CD4-positive, alpha-beta memory T cell (primary cell): ENCODE results near the gene MAGI2. TPM values are rescaled to one million over a fixed set of nuclear protein-coding genes. Genes with fewer than 3 reads are reported as not detected.

Experiments used
- CTCF ChIA-PET: fragments of 350-600 bp; sonication (Branson Sonifier 250); formaldehyde crosslinking; loops from one replicate; lab custom pipeline; 2021; ENCODE audit warnings: inconsistent platforms; ENCODE audit not compliant: partially characterized antibody; lab: Charles Lee
- POLR2A ChIA-PET: fragments of 350-600 bp; sonication (Branson Sonifier 250); formaldehyde crosslinking; loops from one replicate; lab custom pipeline; 2021; ENCODE audit not compliant: partially characterized antibody; lab: Charles Lee
- DNase-seq, 5 donors: peaks; one replicate each; pipeline versions ENCODE4 v3.0.0 to v3.0.0-alpha.2; 2020 to 2022; ENCODE audit warnings: mixed read lengths in 1 of 5
- H3K27ac ChIP-seq: one replicate; pipeline ENCODE4 v1.7.0; 2013; ENCODE audit warnings: low read depth, low read length
- H3K27me3 ChIP-seq: 2 replicates; pipeline ENCODE4 v1.7.0; 2013; ENCODE audit warnings: mild to moderate bottlenecking, low read length, moderate library complexity; ENCODE audit not compliant: insufficient read depth
- H3K36me3 ChIP-seq: 2 replicates; pipeline ENCODE4 v1.7.0; 2013; ENCODE audit warnings: mild to moderate bottlenecking, low read length, moderate library complexity; ENCODE audit not compliant: insufficient read depth
- H3K4me1 ChIP-seq: 2 replicates; pipeline ENCODE4 v1.7.0; 2013; ENCODE audit warnings: mild to moderate bottlenecking, low read length, moderate library complexity; ENCODE audit not compliant: insufficient read depth
- H3K4me3 ChIP-seq, 2 donors: one replicate each; pipeline ENCODE4 v1.7.0; 2013; ENCODE audit warnings: low read length in 2 of 2, mild to moderate bottlenecking in 1 of 2
- H3K9me3 ChIP-seq, 2 donors: one replicate each; pipeline ENCODE4 v1.7.0; 2013; ENCODE audit warnings: low read length in 2 of 2, control low read depth in 1 of 2; ENCODE audit not compliant: control insufficient read depth in 1 of 2
- H3K27ac Mint-ChIP-seq, 7 donors: one replicate each; pipeline ENCODE4 v1.8.0; 2020 to 2021; ENCODE audit warnings: mixed read lengths in 7 of 7, mild to moderate bottlenecking in 6 of 7, inconsistent platforms in 3 of 7, moderate library complexity in 3 of 7
- H3K27me3 Mint-ChIP-seq, 2 donors: one replicate each; pipeline ENCODE4 v1.8.0; 2020 to 2021; ENCODE audit warnings: mixed read lengths in 2 of 2
- H3K36me3 Mint-ChIP-seq, 2 donors: one replicate each; pipeline ENCODE4 v1.8.0; 2020 to 2021; ENCODE audit warnings: mixed read lengths in 2 of 2, inconsistent platforms in 1 of 2, mild to moderate bottlenecking in 1 of 2
- H3K4me1 Mint-ChIP-seq, 4 donors: one replicate each; pipeline ENCODE4 v1.8.0; 2020 to 2021; ENCODE audit warnings: mixed read lengths in 4 of 4, mild to moderate bottlenecking in 1 of 4
- H3K4me3 Mint-ChIP-seq, 8 donors: one replicate each; pipeline ENCODE4 v1.8.0; 2020 to 2021; ENCODE audit warnings: mixed read lengths in 8 of 8, mild to moderate bottlenecking in 7 of 8, moderate library complexity in 6 of 8, inconsistent platforms in 3 of 8
- H3K9me3 Mint-ChIP-seq, 8 donors: one replicate each; pipeline ENCODE4 v1.8.0; 2020 to 2021; ENCODE audit warnings: mixed read lengths in 8 of 8, mild to moderate bottlenecking in 5 of 8, inconsistent platforms in 3 of 8, moderate library complexity in 1 of 8
- intact Hi-C: fragments of 100-400 bp; cut with micrococcal nuclease; formaldehyde crosslinking; loops from one replicate; pipeline ENCODE4 v1.15.1; 2023
- polyA plus RNA-seq, 2 donors: library from polyadenylated mRNA; unstranded; fragments of 300-500 nt; fragmentation: Illumina TruSeq; gene quantifications; one replicate each; pipeline ENCODE4 v1.2.3, GENCODE V29; 2021
- total RNA-seq, 2 experiments: library from RNA; stranded (reverse); gene quantifications; one replicate each; pipeline ENCODE4 v1.2.3, GENCODE V29; 2021

MAGI2 gene
- total and polyA plus RNA-seq, 4 experiments from 2014 or later: 0.23 to 0.25 TPM; not detected in 2

DNA sequence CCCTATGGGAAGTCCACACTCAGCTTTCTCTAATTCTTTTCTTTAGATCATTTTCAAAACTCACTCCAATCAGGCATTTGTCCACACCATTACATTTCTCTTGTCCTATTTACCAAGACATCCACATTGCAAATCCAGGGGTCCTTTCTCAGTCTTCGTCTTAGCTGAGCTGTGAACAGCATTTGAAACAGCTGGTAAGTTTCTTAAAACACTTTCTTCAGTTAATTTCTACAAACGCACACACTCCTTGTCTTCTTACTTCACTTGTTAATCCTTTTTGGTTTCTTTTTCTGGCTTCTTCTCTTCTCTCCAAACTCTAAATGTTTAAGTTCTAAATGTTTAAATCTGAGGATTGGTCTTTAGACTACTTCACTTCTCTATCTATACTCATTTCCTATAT lies 885.6 kb downstream of the MAGI2 start:
- no peak overlapping the region for H3K27ac Mint-ChIP-seq
- H3K27me3 ChIP-seq: no peaks in the 10 kb centered on the region
- H3K9me3 ChIP-seq: no peaks in the 10 kb centered on the region
- H3K4me1 Mint-ChIP-seq: no peaks in the 10 kb centered on the region
- no peaks in the 10 kb centered on the region for H3K9me3 Mint-ChIP-seq
- H3K36me3 ChIP-seq: no peaks in the 10 kb centered on the region
- CTCF ChIA-PET: no interaction called here
- no peak overlapping the region for H3K4me3 Mint-ChIP-seq
- no peaks in the 10 kb centered on the region for H3K27me3 Mint-ChIP-seq
- no peaks in the 10 kb centered on the region for H3K36me3 Mint-ChIP-seq
- POLR2A ChIA-PET: no interaction called here
- H3K4me3 ChIP-seq: no peak overlapping the region
- no peaks in the 10 kb centered on the region for H3K4me1 ChIP-seq
- intact Hi-C loops: no loop called here
- DNase-seq: no peak
- no peak overlapping the region for H3K27ac ChIP-seq

DNA sequence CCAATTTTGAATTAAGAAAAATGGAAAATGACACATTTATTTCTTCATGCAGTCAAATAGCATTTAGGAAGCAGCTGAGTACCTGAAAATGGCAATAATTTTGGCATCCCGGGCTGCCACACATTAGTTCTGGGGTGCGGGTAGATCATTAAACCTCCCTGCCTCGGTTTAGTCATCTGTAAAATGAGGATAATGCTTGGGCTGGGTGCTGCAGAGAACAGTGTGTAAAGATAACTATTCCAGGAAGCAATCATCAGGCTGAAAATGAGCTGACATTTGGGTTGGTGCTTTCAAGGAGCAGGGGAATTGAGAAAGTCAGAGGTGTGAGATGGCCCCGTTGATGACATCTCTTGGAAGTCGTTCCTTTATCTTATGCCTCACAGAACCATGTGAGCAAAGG lies 887.7 kb downstream of the MAGI2 start:
- H3K27me3 ChIP-seq: no peaks in the 10 kb centered on the region
- H3K27me3 Mint-ChIP-seq: no peaks in the 10 kb centered on the region
- H3K4me1 Mint-ChIP-seq: no peaks in the 10 kb centered on the region
- H3K9me3 ChIP-seq: no peaks in the 10 kb centered on the region
- POLR2A ChIA-PET: no interaction called here
- no peak overlapping the region for H3K27ac Mint-ChIP-seq
- no peaks in the 10 kb centered on the region for H3K9me3 Mint-ChIP-seq
- no peak overlapping the region for H3K27ac ChIP-seq
- CTCF ChIA-PET: no interaction called here
- no peak overlapping the region for H3K4me3 Mint-ChIP-seq
- no peaks in the 10 kb centered on the region for H3K4me1 ChIP-seq
- H3K4me3 ChIP-seq: no peak overlapping the region
- intact Hi-C loops: no loop called here
- H3K36me3 Mint-ChIP-seq: no peaks in the 10 kb centered on the region
- DNase-seq: no peak
- H3K36me3 ChIP-seq: no peaks in the 10 kb centered on the region

DNA sequence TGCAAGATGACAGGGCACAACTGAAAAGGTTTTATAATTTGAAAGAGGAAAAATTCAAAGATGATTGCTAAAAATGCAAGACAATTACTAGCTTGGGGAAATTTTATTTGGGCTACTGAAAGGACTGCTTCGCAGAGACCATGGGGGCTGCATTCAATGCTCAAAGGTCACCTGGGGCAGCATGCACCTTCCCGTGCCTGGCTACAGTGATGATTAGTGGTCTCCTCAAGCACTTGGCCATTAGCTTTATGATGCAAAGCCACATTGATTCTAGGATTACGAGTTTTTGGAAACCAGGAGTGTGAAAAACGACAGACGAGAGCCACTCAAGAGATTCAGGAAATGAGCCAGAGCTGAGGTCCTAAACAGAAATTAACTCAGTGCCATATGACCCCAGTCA lies 890.3 kb downstream of the MAGI2 start:
- no peak overlapping the region for H3K27ac ChIP-seq
- POLR2A ChIA-PET: no interaction called here

DNA sequence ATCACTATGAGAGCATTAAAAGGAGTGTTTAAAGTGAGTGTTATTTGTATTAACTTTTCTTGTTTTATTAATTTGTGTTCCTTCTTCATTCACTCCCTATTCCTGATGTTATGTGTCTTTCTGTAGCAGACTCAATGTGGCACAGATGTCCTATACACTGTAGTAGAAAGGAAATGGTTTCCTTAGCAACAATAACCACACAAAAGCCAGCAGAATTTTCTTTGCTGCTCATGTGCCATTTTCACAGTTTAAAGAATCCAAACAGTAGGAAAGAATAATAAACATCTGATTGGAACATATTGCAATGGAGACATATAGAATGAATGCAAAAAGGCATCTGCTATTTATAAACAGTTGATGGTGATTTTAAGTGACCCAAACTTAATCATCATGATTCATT lies 891.3 kb downstream of the MAGI2 start:
- H3K9me3 ChIP-seq: no peaks in the 10 kb centered on the region
- H3K36me3 ChIP-seq: no peaks in the 10 kb centered on the region
- no peaks in the 10 kb centered on the region for H3K27me3 ChIP-seq
- no peak overlapping the region for H3K27ac ChIP-seq
- Mint-ChIP-seq H3K27me3 (no peaks in the 10 kb centered on the region), H3K4me1 (no peaks in the 10 kb centered on the region), H3K36me3 (no peaks in the 10 kb centered on the region), H3K9me3 (no peaks in the 10 kb centered on the region), H3K27ac (no peak overlapping the region), H3K4me3 (no peak overlapping the region)
- no peaks in the 10 kb centered on the region for H3K4me1 ChIP-seq
- H3K4me3 ChIP-seq: no peak overlapping the region
- DNase-seq: no peak
- ChIA-PET POLR2A (no interaction called here), CTCF (no interaction called here)
- intact Hi-C loops: no loop called here

More for the DNA sequence above, 890.3 kb downstream of the MAGI2 start:
- H3K4me3 ChIP-seq: no peak overlapping the region
- H3K4me1 ChIP-seq: no peaks in the 10 kb centered on the region
- no peaks in the 10 kb centered on the region for H3K9me3 ChIP-seq
- CTCF ChIA-PET: no interaction called here
- Mint-ChIP-seq H3K4me1 (no peaks in the 10 kb centered on the region), H3K4me3 (no peak overlapping the region), H3K27me3 (no peaks in the 10 kb centered on the region), H3K27ac (no peak overlapping the region), H3K9me3 (no peaks in the 10 kb centered on the region), H3K36me3 (no peaks in the 10 kb centered on the region)
- no peaks in the 10 kb centered on the region for H3K27me3 ChIP-seq
- no peak for DNase-seq
- no peaks in the 10 kb centered on the region for H3K36me3 ChIP-seq
- intact Hi-C loops: no loop called here

DNA sequence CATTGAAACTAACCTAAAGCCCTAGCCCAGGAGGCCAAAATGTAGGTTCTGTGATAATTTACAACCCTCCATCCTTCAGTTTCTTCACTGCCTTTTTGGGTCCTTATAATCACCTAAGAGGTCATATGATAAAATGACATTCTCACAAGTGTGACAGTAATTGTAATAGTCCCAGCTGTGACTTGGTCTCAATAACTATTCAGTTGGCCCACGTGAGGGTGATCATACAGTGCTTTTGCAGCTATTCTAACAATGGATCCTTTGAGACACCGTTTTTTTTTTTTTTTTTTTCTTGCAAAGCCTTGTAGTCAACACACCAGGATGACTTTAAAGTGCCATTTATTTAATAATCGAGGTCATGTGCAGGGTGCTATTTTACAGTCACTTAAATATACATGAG lies 894.9 kb downstream of the MAGI2 start:
- H3K4me1 Mint-ChIP-seq: no peaks in the 10 kb centered on the region
- no peak for DNase-seq
- CTCF ChIA-PET: no interaction called here
- Histone ChIP-seq H3K27ac (no peak overlapping the region), H3K9me3 (no peaks in the 10 kb centered on the region), H3K36me3 (no peaks in the 10 kb centered on the region), H3K4me1 (no peaks in the 10 kb centered on the region), H3K4me3 (no peak overlapping the region), H3K27me3 (no peaks in the 10 kb centered on the region)
- H3K9me3 Mint-ChIP-seq: no peaks in the 10 kb centered on the region
- H3K36me3 Mint-ChIP-seq: no peaks in the 10 kb centered on the region
- POLR2A ChIA-PET: no interaction called here
- intact Hi-C loops: no loop called here
- H3K27ac Mint-ChIP-seq: no peak overlapping the region
- H3K4me3 Mint-ChIP-seq: no peak overlapping the region
- H3K27me3 Mint-ChIP-seq: no peaks in the 10 kb centered on the region

DNA sequence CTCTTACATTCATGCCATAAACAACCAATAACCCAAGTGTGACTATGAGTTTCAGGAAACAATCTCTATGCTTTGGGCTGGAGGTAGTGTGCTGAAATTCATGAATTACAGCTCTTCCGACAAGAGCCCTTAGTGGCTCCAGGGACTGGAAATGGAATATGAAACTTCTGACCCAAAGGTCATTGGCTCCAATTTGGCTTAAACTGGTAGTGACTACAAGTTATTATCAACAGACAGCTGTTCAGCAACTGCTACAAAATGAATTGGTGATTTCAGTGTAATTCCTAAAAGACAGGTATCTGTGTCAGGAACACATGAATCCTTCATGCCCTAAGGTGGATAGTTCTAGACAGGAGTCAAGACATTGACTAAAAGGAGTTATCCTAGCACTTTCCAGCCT lies 909.5 kb downstream of the MAGI2 start:
- Histone ChIP-seq H3K27ac (no peak overlapping the region), H3K27me3 (no peaks in the 10 kb centered on the region), H3K9me3 (no peaks in the 10 kb centered on the region), H3K4me3 (no peak overlapping the region), H3K36me3 (no peaks in the 10 kb centered on the region), H3K4me1 (no peaks in the 10 kb centered on the region)
- no peak for DNase-seq
- H3K4me3 Mint-ChIP-seq: no peak overlapping the region
- intact Hi-C loops: no loop called here
- H3K27me3 Mint-ChIP-seq: no peaks in the 10 kb centered on the region
- H3K9me3 Mint-ChIP-seq: no peaks in the 10 kb centered on the region
- ChIA-PET POLR2A (no interaction called here), CTCF (no interaction called here)
- H3K36me3 Mint-ChIP-seq: no peaks in the 10 kb centered on the region
- no peaks in the 10 kb centered on the region for H3K4me1 Mint-ChIP-seq
- no peak overlapping the region for H3K27ac Mint-ChIP-seq

DNA sequence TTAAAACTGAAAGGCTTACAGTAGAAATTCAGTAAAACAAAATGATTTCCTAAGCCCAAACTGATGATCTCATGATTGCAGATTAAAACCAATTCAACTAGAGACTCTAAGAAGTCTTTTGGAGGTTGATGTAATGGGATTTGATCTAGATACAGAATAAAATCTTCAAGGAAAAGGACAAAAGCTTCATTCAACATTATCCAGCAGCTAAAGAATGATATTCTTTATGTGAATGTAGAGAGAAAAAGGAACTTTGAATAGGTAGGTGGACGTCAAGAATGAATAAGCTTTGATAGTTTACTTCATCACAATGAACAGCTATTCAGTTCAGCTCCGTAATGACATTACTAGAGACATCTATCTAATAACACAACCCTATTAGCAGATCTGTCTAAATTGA lies 910.5 kb downstream of the MAGI2 start:
- no peaks in the 10 kb centered on the region for H3K36me3 Mint-ChIP-seq
- Histone ChIP-seq H3K9me3 (no peaks in the 10 kb centered on the region), H3K27me3 (no peaks in the 10 kb centered on the region), H3K27ac (no peak overlapping the region), H3K4me3 (no peak overlapping the region), H3K4me1 (no peaks in the 10 kb centered on the region), H3K36me3 (no peaks in the 10 kb centered on the region)
- no peak overlapping the region for H3K4me3 Mint-ChIP-seq
- no peak for DNase-seq
- H3K9me3 Mint-ChIP-seq: no peaks in the 10 kb centered on the region
- intact Hi-C loops: no loop called here
- H3K4me1 Mint-ChIP-seq: no peaks in the 10 kb centered on the region
- H3K27me3 Mint-ChIP-seq: no peaks in the 10 kb centered on the region
- ChIA-PET CTCF (no interaction called here), POLR2A (no interaction called here)
- H3K27ac Mint-ChIP-seq: no peak overlapping the region

DNA sequence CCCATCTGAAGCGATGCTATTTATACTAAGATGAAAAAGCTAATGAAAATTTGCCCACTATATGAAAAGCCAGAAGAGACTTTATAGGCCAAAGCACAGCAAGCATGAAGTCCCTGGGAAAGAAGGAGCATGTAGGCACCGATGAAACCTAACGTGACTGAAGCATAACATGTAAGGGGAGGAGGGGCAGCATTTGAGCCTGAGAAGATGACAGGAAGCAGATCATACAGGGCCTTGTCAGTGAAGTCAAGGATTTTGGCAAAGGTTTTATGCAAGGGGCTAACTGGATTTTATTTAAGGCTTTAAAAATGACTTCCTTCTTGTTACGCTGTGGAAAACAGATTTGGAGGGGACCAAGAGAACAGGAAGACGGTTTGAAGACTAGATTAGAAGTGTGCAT lies 910.9 kb downstream of the MAGI2 start:
- no peak overlapping the region for H3K27ac ChIP-seq
- intact Hi-C loops: no loop called here
- H3K4me3 ChIP-seq: no peak overlapping the region
- DNase-seq: no peak
- ChIA-PET CTCF (no interaction called here), POLR2A (no interaction called here)
- Mint-ChIP-seq H3K4me1 (no peaks in the 10 kb centered on the region), H3K4me3 (no peak overlapping the region), H3K27me3 (no peaks in the 10 kb centered on the region), H3K36me3 (no peaks in the 10 kb centered on the region), H3K27ac (no peak overlapping the region), H3K9me3 (no peaks in the 10 kb centered on the region)
- no peaks in the 10 kb centered on the region for H3K27me3 ChIP-seq
- no peaks in the 10 kb centered on the region for H3K4me1 ChIP-seq
- H3K36me3 ChIP-seq: no peaks in the 10 kb centered on the region
- no peaks in the 10 kb centered on the region for H3K9me3 ChIP-seq
